Measurements from ENCODE around the gene SULT4A1.

DNA sequence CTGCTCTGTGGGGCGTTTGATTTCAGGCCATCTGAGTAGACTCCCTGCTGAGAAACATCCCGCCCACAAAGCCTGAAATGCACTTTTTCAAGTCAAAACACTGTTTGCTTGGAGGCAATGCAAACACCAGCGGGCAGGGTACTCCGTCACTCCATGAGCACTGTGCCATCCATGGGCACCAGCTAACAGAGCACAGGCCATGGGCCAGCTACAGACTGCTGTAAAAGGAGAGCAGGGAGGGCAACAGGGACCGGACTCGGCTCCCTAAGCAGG lies 33.7 kb downstream of the SULT4A1 start:
- TF ChIP-seq, protein P1, sequence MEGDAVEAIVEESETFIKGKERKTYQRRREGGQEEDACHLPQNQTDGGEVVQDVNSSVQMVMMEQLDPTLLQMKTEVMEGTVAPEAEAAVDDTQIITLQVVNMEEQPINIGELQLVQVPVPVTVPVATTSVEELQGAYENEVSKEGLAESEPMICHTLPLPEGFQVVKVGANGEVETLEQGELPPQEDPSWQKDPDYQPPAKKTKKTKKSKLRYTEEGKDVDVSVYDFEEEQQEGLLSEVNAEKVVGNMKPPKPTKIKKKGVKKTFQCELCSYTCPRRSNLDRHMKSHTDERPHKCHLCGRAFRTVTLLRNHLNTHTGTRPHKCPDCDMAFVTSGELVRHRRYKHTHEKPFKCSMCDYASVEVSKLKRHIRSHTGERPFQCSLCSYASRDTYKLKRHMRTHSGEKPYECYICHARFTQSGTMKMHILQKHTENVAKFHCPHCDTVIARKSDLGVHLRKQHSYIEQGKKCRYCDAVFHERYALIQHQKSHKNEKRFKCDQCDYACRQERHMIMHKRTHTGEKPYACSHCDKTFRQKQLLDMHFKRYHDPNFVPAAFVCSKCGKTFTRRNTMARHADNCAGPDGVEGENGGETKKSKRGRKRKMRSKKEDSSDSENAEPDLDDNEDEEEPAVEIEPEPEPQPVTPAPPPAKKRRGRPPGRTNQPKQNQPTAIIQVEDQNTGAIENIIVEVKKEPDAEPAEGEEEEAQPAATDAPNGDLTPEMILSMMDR (IDR thresholded peaks at IDR 0.05; ENCODE audit: low read length), result no peak
- TF ChIP-seq EZH2 (optimal IDR thresholded peaks at IDR 0.05; ENCODE audit: low read depth, low read length) (no peak), EZH2phosphoT487 (IDR thresholded peaks at IDR 0.05; ENCODE audit: low read length) (no peak)
